WERI-Rb-1 (cell line): ENCODE data around the gene FGFBP2.

Experiments
- DNase-seq: peaks from one replicate; pipeline ENCODE4 v3.0.0-alpha.2; 2020
- H3K27ac ChIP-seq: fragments of 250-450 bp; sonication (Bioruptor Pico); 2 replicates; pipeline ENCODE4 v1.5.1; 2020; ENCODE audit warnings: mild to moderate bottlenecking, moderate library complexity
- H3K27me3 ChIP-seq: fragments of 250-450 bp; sonication (Bioruptor Pico); 2 replicates; pipeline ENCODE4 v1.5.1; 2021; ENCODE audit warnings: mild to moderate bottlenecking, low read depth, moderate library complexity; ENCODE audit not compliant: insufficient read depth, severe bottlenecking
- H3K36me3 ChIP-seq: fragments of 250-450 bp; sonication (Bioruptor Pico); 2 replicates; pipeline ENCODE4 v1.5.1; 2020; ENCODE audit warnings: mild to moderate bottlenecking, moderate library complexity
- H3K4me3 ChIP-seq: 2 replicates; pipeline ENCODE4 v1.5.1; 2011; ENCODE audit warnings: low read depth, mild to moderate bottlenecking, control low read depth, low read length
- H3K9me3 ChIP-seq: fragments of 250-450 bp; sonication (Bioruptor Pico); 2 replicates; pipeline ENCODE4 v1.5.1; 2021; ENCODE audit warnings: mild to moderate bottlenecking, moderate library complexity; ENCODE audit not compliant: severe bottlenecking
- TF ChIP-seq, protein P1 (sequence below): IDR thresholded peaks from 2 replicates; pipeline ENCODE4 v1.5.1; 2011; ENCODE audit warnings: low read depth, mild to moderate bottlenecking, control low read depth, inconsistent platforms, low read length

Gene FGFBP2

GRCh38 chr4:15964159-15964558 is 1.2 kb upstream of the FGFBP2 start:
- Histone ChIP-seq H3K27ac (no peak overlapping the region), H3K9me3 (peaks cover 4% of the 10 kb centered on the region), H3K27me3 (no peaks in the 10 kb centered on the region), H3K36me3 (peaks cover 18% of the 10 kb centered on the region), H3K4me3 (no peak overlapping the region)
- TF ChIP-seq, protein P1, sequence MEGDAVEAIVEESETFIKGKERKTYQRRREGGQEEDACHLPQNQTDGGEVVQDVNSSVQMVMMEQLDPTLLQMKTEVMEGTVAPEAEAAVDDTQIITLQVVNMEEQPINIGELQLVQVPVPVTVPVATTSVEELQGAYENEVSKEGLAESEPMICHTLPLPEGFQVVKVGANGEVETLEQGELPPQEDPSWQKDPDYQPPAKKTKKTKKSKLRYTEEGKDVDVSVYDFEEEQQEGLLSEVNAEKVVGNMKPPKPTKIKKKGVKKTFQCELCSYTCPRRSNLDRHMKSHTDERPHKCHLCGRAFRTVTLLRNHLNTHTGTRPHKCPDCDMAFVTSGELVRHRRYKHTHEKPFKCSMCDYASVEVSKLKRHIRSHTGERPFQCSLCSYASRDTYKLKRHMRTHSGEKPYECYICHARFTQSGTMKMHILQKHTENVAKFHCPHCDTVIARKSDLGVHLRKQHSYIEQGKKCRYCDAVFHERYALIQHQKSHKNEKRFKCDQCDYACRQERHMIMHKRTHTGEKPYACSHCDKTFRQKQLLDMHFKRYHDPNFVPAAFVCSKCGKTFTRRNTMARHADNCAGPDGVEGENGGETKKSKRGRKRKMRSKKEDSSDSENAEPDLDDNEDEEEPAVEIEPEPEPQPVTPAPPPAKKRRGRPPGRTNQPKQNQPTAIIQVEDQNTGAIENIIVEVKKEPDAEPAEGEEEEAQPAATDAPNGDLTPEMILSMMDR = peak; percentile 66
- DNase-seq = peak; percentile 59

DNA sequence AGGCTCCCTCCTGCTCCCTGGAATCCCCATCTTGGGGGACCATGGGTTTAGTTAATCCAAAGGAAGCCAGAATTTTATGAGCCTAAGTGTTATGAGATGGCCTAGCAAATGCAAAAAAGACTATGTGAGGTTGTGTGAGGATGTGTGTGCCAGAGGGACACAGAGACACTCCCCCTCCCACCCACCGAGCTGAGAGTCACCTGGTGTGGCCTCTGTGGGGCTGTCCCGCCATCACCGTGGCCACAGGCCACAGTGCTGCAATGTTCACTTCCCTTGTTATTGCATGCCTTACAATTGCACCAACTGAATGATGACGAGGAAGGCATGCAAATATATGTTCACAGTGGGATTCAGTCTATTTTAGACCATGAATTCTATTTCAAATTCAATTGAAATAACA is 601 bp upstream of the FGFBP2 start:
- Histone ChIP-seq H3K27ac (no peak overlapping the region), H3K4me3 (no peak overlapping the region), H3K9me3 (peaks cover 4% of the 10 kb centered on the region), H3K27me3 (no peaks in the 10 kb centered on the region), H3K36me3 (peaks cover 12% of the 10 kb centered on the region)
- no peak for DNase-seq
- TF ChIP-seq, protein P1 = no peak

DNA sequence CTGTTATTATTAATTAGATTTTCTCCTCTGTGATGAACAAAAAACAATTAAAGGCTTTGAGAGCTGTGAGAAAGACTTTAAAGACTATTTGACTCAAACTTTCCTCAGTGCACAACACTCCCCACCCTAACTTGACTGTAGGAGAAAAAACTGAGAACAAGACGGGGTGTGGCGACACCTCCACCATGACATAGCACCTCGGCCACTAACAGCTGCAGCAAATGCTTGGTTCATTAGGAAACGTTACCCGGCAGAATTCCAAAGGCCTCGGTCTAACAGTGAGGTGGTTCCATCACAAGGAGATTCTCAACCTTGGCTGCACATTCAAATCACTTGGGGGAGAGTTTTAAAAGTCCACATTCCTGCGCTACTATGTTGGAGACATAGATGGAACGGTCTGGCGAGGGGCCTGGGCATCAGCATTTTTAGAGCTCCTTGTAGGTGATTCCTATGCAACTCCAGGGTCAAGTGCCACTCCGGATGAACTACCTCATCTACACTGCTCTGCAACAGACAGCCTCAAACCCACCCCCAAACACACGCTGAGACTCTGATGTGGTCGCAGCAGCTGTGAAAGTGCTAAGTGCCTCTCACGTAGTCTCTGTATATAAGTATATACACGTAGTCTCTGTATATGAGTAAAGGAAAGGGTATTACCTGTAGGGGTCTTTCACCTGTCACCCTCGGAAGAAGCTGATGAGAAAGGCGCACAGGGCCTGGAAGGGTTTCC is 1.0 kb downstream of the FGFBP2 start:
- Histone ChIP-seq H3K36me3 (0 out of 2 replicates have a peak, but pooled peaks cover 2% of the 10 kb centered on the region), H3K27ac (no peak overlapping the region), H3K27me3 (no peaks in the 10 kb centered on the region), H3K9me3 (peaks cover 4% of the 10 kb centered on the region), H3K4me3 (no peak overlapping the region)
- no peak for DNase-seq
- TF ChIP-seq, protein P1 = no peak

DNA sequence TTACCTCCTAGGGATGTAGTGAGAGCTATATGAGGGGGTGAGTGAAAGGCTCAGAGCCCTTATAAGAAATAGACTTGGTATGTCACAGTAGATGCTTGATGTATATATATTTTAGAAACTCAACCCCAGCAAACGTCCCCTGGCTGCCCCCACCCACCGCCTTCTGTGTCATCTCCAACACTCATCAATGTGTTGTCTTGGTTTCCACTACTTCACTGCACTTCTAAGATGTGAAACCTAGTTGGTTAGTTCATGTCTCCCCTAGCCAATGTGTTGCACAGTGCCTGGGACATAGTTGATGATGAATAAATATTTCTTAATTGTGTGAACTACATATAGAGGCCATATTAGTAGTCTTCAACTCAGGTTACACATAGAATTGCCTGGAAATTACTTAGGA is 4.4 kb downstream of the FGFBP2 start:
- TF ChIP-seq, protein P1 = no peak
- no peak for DNase-seq
- H3K36me3 ChIP-seq = no peaks in the 10 kb centered on the region
- H3K9me3 ChIP-seq = peaks cover 1% of the 10 kb centered on the region
- H3K4me3 ChIP-seq = no peak overlapping the region
- no peaks in the 10 kb centered on the region for H3K27me3 ChIP-seq
- H3K27ac ChIP-seq = no peak overlapping the region

- DNase-seq = peak; percentile 93
- no peak overlapping the region for H3K4me3 ChIP-seq
- TF ChIP-seq, protein P1 = peak; percentile 97
- no peaks in the 10 kb centered on the region for H3K36me3 ChIP-seq
- H3K27me3 ChIP-seq = no peaks in the 10 kb centered on the region
- no peak overlapping the region for H3K27ac ChIP-seq
- peaks cover 2% of the 10 kb centered on the region for H3K9me3 ChIP-seq
Measured at GRCh38 chr4:15956179-15956850, 6.7 kb downstream of the FGFBP2 start.
